ENCODE data around the gene MYH10.

Gene MYH10

DNA sequence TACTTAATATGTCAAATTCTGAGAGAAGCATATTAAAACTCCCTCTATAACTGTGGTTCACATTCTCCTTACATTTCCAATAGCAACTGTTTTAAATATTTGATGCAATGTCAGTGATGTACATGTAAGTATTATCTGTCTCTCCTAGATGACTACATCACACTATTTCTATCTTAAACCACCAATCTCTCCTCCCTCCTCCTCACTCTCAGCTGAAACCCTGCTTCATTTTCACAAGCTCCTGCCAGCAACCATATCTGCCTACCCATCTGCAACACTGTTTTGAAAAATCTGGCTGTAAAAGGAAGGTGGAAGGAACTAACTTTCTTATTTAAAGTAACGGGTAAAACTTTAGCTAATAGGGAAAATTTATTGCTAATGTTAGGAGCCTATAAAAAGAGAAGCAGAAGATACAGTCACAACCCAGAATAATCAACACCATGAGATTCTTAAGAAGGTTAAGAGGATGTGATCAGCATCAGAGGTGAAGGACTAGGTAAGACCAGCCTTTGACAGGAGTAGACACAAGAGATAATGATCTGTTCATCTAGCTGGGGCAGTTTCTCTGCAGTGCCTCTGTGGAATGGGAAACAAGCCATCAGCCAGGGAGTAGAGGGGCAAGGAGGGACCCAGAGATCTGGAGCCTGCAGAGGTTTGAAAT is 31.0 kb downstream of the MYH10 start:
- Histone ChIP-seq H3K9me3 (ENCODE audit: severe bottlenecking) (no peaks in the 10 kb centered on the region), H3K27me3 (ENCODE audit: insufficient read depth, low read depth, severe bottlenecking) (no peaks in the 10 kb centered on the region), H3K27ac (0 out of 2 replicates have a peak overlapping the region, but pooled peaks have one; percentile 6), H3K4me3 (ENCODE audit: low read depth, low read length) (no peak overlapping the region), H3K36me3 (peaks cover 62% of the 10 kb centered on the region)
- no peak for DNase-seq
- TF ChIP-seq, protein P1, sequence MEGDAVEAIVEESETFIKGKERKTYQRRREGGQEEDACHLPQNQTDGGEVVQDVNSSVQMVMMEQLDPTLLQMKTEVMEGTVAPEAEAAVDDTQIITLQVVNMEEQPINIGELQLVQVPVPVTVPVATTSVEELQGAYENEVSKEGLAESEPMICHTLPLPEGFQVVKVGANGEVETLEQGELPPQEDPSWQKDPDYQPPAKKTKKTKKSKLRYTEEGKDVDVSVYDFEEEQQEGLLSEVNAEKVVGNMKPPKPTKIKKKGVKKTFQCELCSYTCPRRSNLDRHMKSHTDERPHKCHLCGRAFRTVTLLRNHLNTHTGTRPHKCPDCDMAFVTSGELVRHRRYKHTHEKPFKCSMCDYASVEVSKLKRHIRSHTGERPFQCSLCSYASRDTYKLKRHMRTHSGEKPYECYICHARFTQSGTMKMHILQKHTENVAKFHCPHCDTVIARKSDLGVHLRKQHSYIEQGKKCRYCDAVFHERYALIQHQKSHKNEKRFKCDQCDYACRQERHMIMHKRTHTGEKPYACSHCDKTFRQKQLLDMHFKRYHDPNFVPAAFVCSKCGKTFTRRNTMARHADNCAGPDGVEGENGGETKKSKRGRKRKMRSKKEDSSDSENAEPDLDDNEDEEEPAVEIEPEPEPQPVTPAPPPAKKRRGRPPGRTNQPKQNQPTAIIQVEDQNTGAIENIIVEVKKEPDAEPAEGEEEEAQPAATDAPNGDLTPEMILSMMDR (IDR thresholded peaks at IDR 0.05; ENCODE audit: low read depth, low read length), result no peak

DNA sequence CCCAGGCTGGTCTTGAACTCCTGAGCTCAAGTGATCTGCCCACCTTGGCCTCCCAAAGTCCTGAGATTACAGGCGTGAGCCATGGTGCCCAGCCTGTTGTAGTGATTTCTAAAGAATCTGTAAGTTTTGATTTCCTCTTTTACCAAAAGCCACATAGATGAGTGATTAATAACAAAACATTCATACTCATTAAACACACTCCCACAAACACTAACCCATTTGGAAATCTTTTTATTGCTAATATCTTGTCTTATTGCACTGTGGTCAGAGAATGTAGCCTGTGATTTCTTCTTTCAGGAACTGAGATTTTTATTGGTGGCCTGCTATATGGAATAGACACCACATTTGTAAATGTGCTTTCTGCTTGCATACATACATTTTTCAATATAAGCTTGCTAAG is 31.6 kb downstream of the MYH10 start:
- DNase-seq, result no peak
- H3K9me3 ChIP-seq (ENCODE audit: severe bottlenecking), result no peaks in the 10 kb centered on the region
- no peak overlapping the region for H3K4me3 ChIP-seq (ENCODE audit: low read depth, low read length)
- no peaks in the 10 kb centered on the region for H3K27me3 ChIP-seq (ENCODE audit: insufficient read depth, low read depth, severe bottlenecking)
- TF ChIP-seq, protein P1 (IDR thresholded peaks at IDR 0.05; ENCODE audit: low read depth, low read length), result no peak
- peaks cover 59% of the 10 kb centered on the region for H3K36me3 ChIP-seq
- H3K27ac ChIP-seq, result 0 out of 2 replicates have a peak overlapping the region, but pooled peaks have one; percentile 6

DNA sequence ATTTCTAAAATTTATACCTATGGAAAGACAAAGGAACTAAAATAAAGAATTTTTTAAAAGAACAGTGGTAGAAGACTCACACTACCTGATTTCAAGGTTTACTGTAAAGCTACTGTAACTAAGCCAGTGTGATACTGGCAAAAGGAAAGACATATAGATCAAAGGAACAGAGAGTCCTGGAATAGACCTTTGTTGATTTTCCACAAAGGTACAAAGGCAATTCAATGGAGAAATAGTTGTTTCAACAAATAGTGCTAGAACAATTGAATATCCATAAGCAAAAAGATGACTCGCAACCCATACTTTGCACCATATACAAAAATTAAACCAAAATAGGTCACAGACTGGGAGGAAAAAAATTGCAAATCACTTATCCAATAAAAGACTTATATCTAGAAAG is 36.7 kb downstream of the MYH10 start:
- H3K4me3 ChIP-seq (ENCODE audit: low read depth, low read length), result no peak overlapping the region
- TF ChIP-seq, protein P1 (IDR thresholded peaks at IDR 0.05; ENCODE audit: low read depth, low read length), result no peak
- H3K27me3 ChIP-seq (ENCODE audit: insufficient read depth, low read depth, severe bottlenecking), result no peaks in the 10 kb centered on the region
- DNase-seq, result no peak
- H3K27ac ChIP-seq, result no peak overlapping the region
- H3K9me3 ChIP-seq (ENCODE audit: severe bottlenecking), result no peaks in the 10 kb centered on the region
- peaks cover 52% of the 10 kb centered on the region for H3K36me3 ChIP-seq

GRCh38 chr17:8593276-8593675 is 37.2 kb downstream of the MYH10 start:
- Histone ChIP-seq H3K4me3 (ENCODE audit: low read depth, low read length) (no peak overlapping the region), H3K27me3 (ENCODE audit: insufficient read depth, low read depth, severe bottlenecking) (no peaks in the 10 kb centered on the region), H3K27ac (no peak overlapping the region), H3K9me3 (ENCODE audit: severe bottlenecking) (no peaks in the 10 kb centered on the region), H3K36me3 (peaks cover 54% of the 10 kb centered on the region)
- no peak for DNase-seq
- TF ChIP-seq, protein P1 (IDR thresholded peaks at IDR 0.05; ENCODE audit: low read depth, low read length), result no peak

GRCh38 chr17:8588877-8589554 is 41.5 kb downstream of the MYH10 start:
- Histone ChIP-seq H3K36me3 (peaks cover 64% of the 10 kb centered on the region), H3K27me3 (ENCODE audit: insufficient read depth, low read depth, severe bottlenecking) (no peaks in the 10 kb centered on the region), H3K9me3 (ENCODE audit: severe bottlenecking) (no peaks in the 10 kb centered on the region), H3K27ac (no peak overlapping the region), H3K4me3 (ENCODE audit: low read depth, low read length) (no peak overlapping the region)
- TF ChIP-seq, protein P1 (IDR thresholded peaks at IDR 0.05; ENCODE audit: low read depth, low read length), result no peak
- no peak for DNase-seq

Data from WERI-Rb-1 (cell line).